Trophoblast cell (in vitro differentiated cells and primary cell): ENCODE results near the gene LRRC7.
"Not testable (repeated sequence)": the region's sequence is repeated elsewhere in the genome, so short reads cannot be mapped to it uniquely, and the experiment has no call there.

ENCODE experiments used
- DNase-seq, 2 donors: peaks; one replicate each; pipeline ENCODE4 v3.0.0-alpha.2; 2016
- H2AFZ ChIP-seq: 2 replicates; pipeline ENCODE4 v1.6.1; 2013; ENCODE audit warnings: low read length, moderate library complexity, mild to moderate bottlenecking; ENCODE audit not compliant: insufficient read depth, poor library complexity
- H2AK5ac ChIP-seq: 2 replicates; pipeline ENCODE4 v1.6.1; 2013; ENCODE audit warnings: mild to moderate bottlenecking, low read length
- H2BK120ac ChIP-seq: 2 replicates; pipeline ENCODE4 v1.6.1; 2013; ENCODE audit warnings: low read length, mild to moderate bottlenecking, moderate library complexity; ENCODE audit not compliant: insufficient read depth, poor library complexity
- H2BK12ac ChIP-seq: 2 replicates; pipeline ENCODE4 v1.6.1; 2013; ENCODE audit warnings: mild to moderate bottlenecking, low read length, moderate library complexity
- H2BK5ac ChIP-seq: 2 replicates; pipeline ENCODE4 v1.6.1; 2013; ENCODE audit warnings: low read length, low read depth, moderate library complexity, mild to moderate bottlenecking; ENCODE audit not compliant: poor library complexity
- H3K14ac ChIP-seq: 2 replicates; pipeline ENCODE4 v1.6.1; 2013; ENCODE audit warnings: mild to moderate bottlenecking, low read length
- H3K18ac ChIP-seq: 2 replicates; pipeline ENCODE4 v1.6.1; 2013; ENCODE audit warnings: mild to moderate bottlenecking, low read length
- H3K23ac ChIP-seq: 2 replicates; pipeline ENCODE4 v1.6.1; 2013; ENCODE audit warnings: low read length
- H3K27ac ChIP-seq: 2 replicates; pipeline ENCODE4 v1.5.1; 2013; ENCODE audit warnings: low read depth, mild to moderate bottlenecking, inconsistent platforms, low read length, moderate library complexity
- H3K27me3 ChIP-seq: 2 replicates; pipeline ENCODE4 v1.6.1; 2013; ENCODE audit warnings: inconsistent platforms, mild to moderate bottlenecking, low read length, moderate library complexity; ENCODE audit not compliant: insufficient read depth
- H3K36me3 ChIP-seq, 2 experiments: 1 replicate in 1 of 2; 2 replicates in 1 of 2; pipeline ENCODE4 v1.6.1; 2013; ENCODE audit warnings: low read length in 2 of 2, mild to moderate bottlenecking in 2 of 2, moderate library complexity in 1 of 2; ENCODE audit not compliant: insufficient read depth in 2 of 2, control insufficient read depth in 1 of 2
- H3K4ac ChIP-seq: 2 replicates; pipeline ENCODE4 v1.6.1; 2013; ENCODE audit warnings: low read depth, mild to moderate bottlenecking, low read length, moderate library complexity
- H3K4me1 ChIP-seq, 2 experiments: 1 replicate in 1 of 2; 2 replicates in 1 of 2; pipeline ENCODE4 v1.6.1; 2013; ENCODE audit warnings: low read length in 2 of 2, mild to moderate bottlenecking in 2 of 2, moderate library complexity in 1 of 2; ENCODE audit not compliant: insufficient read depth in 2 of 2, control insufficient read depth in 1 of 2
- H3K4me2 ChIP-seq: 2 replicates; pipeline ENCODE4 v1.6.1; 2013; ENCODE audit warnings: inconsistent platforms, mild to moderate bottlenecking, low read length, moderate library complexity
- H3K4me3 ChIP-seq: 2 replicates; pipeline ENCODE4 v1.5.1; 2013; ENCODE audit warnings: mild to moderate bottlenecking, low read depth, low read length, inconsistent platforms
- H3K79me1 ChIP-seq: one replicate; pipeline ENCODE4 v1.6.1; 2013; ENCODE audit warnings: low read length
- H3K79me2 ChIP-seq: 2 replicates; pipeline ENCODE4 v1.6.1; 2013; ENCODE audit warnings: low read length, mild to moderate bottlenecking; ENCODE audit not compliant: control insufficient read depth, insufficient read depth, poor library complexity
- H3K9ac ChIP-seq: 2 replicates; pipeline ENCODE4 v1.6.1; 2013; ENCODE audit warnings: mild to moderate bottlenecking, low read length
- H3K9me3 ChIP-seq: 2 replicates; pipeline ENCODE4 v1.6.1; 2013; ENCODE audit warnings: low read depth, mild to moderate bottlenecking, control low read depth, inconsistent platforms, low read length; ENCODE audit not compliant: insufficient read depth
- H4K12ac ChIP-seq: 2 replicates; pipeline ENCODE4 v1.6.1; 2013; ENCODE audit warnings: low read depth, mild to moderate bottlenecking, low read length, moderate library complexity
- H4K8ac ChIP-seq: 2 replicates; pipeline ENCODE4 v1.6.1; 2013; ENCODE audit warnings: low read depth, mild to moderate bottlenecking, low read length, moderate library complexity
- H4K91ac ChIP-seq: one replicate; pipeline ENCODE4 v1.6.1; 2013; ENCODE audit warnings: low read depth, mild to moderate bottlenecking, low read length, moderate library complexity
- WGBS: extraction: QIAGEN DNeasy Blood & Tissue Kit; methylation state at CpG from one replicate; pipeline ENCODE4 v1.1.7; 2013; ENCODE audit warnings: missing lambda C conversion rate; ENCODE audit not compliant: insufficient read length, insufficient coverage; ENCODE audit errors: extremely low coverage; 5-methylcytosine and 5-hydroxymethylcytosine counted together

The LRRC7 gene

DNA sequence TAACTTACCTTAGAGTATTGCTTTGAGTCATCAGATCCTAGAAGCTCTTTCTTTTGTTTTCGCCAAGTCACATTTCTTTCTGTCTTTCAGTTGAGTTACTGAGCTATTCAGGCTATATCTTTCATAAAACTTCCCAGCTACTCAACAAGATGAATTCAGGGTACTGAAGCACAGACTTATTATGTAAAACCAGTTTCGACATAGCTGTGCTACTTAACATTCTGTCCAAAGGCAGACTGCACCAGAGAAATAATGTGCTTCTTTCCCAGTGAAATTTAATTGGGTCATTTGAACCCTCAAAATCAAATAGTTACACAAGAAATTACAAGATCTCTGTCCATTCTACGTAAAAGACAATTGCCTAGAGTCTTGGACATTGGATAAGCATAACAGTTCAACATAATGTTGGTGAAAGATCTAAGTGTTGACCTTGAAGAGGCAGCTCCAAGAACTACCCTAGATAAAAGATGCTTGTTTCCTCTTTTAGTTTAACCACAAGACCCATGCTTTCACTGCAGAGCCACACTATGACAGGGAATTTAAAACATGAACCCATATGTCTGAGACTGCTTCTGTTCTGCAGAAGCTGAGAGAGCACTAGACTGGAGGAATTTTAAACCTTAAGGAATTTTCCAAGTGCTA lies 474.5 kb downstream of the LRRC7 start:
- Histone ChIP-seq H3K4me1 (peaks cover 2 to 7% of the 10 kb centered on the region in 2 experiments), H3K14ac (no peak overlapping the region), H2BK5ac (no peak overlapping the region), H4K8ac (no peak overlapping the region), H4K12ac (no peak overlapping the region), H3K18ac (no peak overlapping the region), H3K36me3 (no peaks in the 10 kb centered on the region), H3K4ac (no peak overlapping the region), H3K9me3 (no peaks in the 10 kb centered on the region), H2AFZ (no peak overlapping the region), H3K23ac (no peak overlapping the region), H4K91ac (no peak overlapping the region), H2AK5ac (no peak overlapping the region), H3K27me3 (no peaks in the 10 kb centered on the region), H2BK120ac (no peak overlapping the region), H3K79me1 (no peaks in the 10 kb centered on the region), H3K79me2 (no peaks in the 10 kb centered on the region), H3K4me2 (no peak overlapping the region), H3K27ac (no peak overlapping the region), H3K9ac (no peak overlapping the region), H2BK12ac (no peak overlapping the region), H3K4me3 (no peak overlapping the region)
- no CpG with 5 or more reads among the region's 3 CpGs for WGBS
- DNase-seq = no peak

DNA sequence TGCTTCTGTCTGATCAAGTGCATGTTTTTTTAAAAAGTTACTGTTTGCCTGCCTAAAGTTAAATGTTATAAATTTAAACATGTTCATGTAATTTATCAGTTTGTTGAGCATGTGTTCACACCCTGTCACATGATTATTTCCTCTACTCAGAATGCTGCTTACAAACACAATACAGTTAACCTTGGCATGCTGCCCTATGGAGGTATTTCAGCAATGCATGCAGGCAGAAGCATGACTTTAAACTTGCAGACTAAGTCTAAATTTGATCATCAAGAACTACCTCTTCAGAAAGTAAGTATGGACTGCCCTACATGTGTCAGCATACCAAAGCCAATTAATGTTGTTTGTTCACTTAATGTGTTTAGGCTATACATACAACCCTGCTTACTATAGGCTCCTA lies 476.1 kb downstream of the LRRC7 start:
- Histone ChIP-seq H3K79me1 (no peaks in the 10 kb centered on the region), H2BK120ac (no peak overlapping the region), H2BK5ac (no peak overlapping the region), H3K4ac (no peak overlapping the region), H3K4me3 (no peak overlapping the region), H3K23ac (no peak overlapping the region), H3K4me2 (no peak overlapping the region), H4K12ac (no peak overlapping the region), H3K36me3 (no peaks in the 10 kb centered on the region), H2BK12ac (no peak overlapping the region), H3K4me1 (peaks cover 2 to 4% of the 10 kb centered on the region in 2 experiments), H4K91ac (no peak overlapping the region), H4K8ac (no peak overlapping the region), H3K18ac (no peak overlapping the region), H2AFZ (no peak overlapping the region), H2AK5ac (no peak overlapping the region), H3K14ac (no peak overlapping the region), H3K9ac (no peak overlapping the region), H3K79me2 (no peaks in the 10 kb centered on the region), H3K9me3 (no peaks in the 10 kb centered on the region), H3K27ac (no peak overlapping the region), H3K27me3 (no peaks in the 10 kb centered on the region)
- peak in 1 of 2 donors; percentile 7 for DNase-seq

DNA sequence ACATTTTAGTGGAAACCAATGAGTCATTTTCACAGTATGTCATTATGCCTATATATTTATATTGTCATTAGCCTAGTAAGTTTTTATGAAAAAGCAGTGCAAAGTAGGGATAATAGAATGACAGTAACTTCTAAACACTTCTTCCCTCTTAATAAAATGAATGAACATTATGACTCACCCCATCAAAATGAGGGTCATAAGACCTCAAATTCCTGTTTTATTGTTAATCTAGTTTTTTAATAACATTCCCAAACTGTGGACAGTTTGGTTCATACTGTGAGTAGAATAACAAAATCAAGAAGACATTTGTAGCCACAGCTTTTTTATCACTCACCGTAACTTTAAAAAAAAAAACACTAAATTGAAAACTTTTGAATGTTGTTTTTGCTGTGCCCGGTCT lies 477.1 kb downstream of the LRRC7 start:
- no peaks in the 10 kb centered on the region for H3K79me1 ChIP-seq
- no peak overlapping the region for H2AFZ ChIP-seq
- H3K9me3 ChIP-seq = no peaks in the 10 kb centered on the region
- no peaks in the 10 kb centered on the region for H3K79me2 ChIP-seq
- no peaks in the 10 kb centered on the region for H3K27me3 ChIP-seq
- no peak overlapping the region for H4K8ac ChIP-seq
- no peak overlapping the region for H2AK5ac ChIP-seq
- H3K18ac ChIP-seq = no peak overlapping the region
- no peak overlapping the region for H3K14ac ChIP-seq
- H4K91ac ChIP-seq = no peak overlapping the region
- no peaks in the 10 kb centered on the region for H3K4me1 ChIP-seq
- no peak overlapping the region for H3K4me3 ChIP-seq
- WGBS = no CpG with 5 or more reads among the region's 2 CpGs
- H2BK12ac ChIP-seq = no peak overlapping the region
- no peak overlapping the region for H3K27ac ChIP-seq
- no peak overlapping the region for H3K23ac ChIP-seq
- H4K12ac ChIP-seq = no peak overlapping the region
- H3K9ac ChIP-seq = no peak overlapping the region
- no peak overlapping the region for H3K4me2 ChIP-seq
- no peak overlapping the region for H2BK120ac ChIP-seq
- no peak overlapping the region for H3K4ac ChIP-seq
- H2BK5ac ChIP-seq = no peak overlapping the region
- no peaks in the 10 kb centered on the region for H3K36me3 ChIP-seq
- DNase-seq = no peak

- not testable (repeated sequence) for H3K9ac ChIP-seq, H3K79me1 ChIP-seq, H3K14ac ChIP-seq
Observed at GRCh38 chr1:70045581-70045980, 477.9 kb downstream of the LRRC7 start.

More at GRCh38 chr1:70045581-70045980, 477.9 kb downstream of the LRRC7 start:
- not testable (repeated sequence) for H2BK5ac ChIP-seq, H3K4ac ChIP-seq, H2BK12ac ChIP-seq, H4K91ac ChIP-seq, H3K4me3 ChIP-seq, H3K23ac ChIP-seq, H4K12ac ChIP-seq, H2AFZ ChIP-seq, H3K79me2 ChIP-seq, H3K9me3 ChIP-seq, H3K4me1 ChIP-seq, H4K8ac ChIP-seq, H3K4me2 ChIP-seq, H2BK120ac ChIP-seq, H2AK5ac ChIP-seq, H3K27ac ChIP-seq, H3K27me3 ChIP-seq, H3K36me3 ChIP-seq, H3K18ac ChIP-seq, DNase-seq
- no CpG with 5 or more reads among the region's 1 CpG for WGBS
